MM.1S (cell line): ENCODE measurements around the gene BHLHA15.

Experiments used
- DNase-seq: peaks from one replicate; pipeline ENCODE4 v3.0.0-alpha.2; 2015
- H2AFZ ChIP-seq: fragments of 300-600 bp; sonication (generic); 2 replicates; pipeline ENCODE4 v1.6.0; 2016; ENCODE audit warnings: antibody characterized with exemption, low read length
- H3F3A ChIP-seq: fragments of 300-600 bp; sonication (generic); 2 replicates; pipeline ENCODE4 v1.6.1; 2016; ENCODE audit warnings: mild to moderate bottlenecking, antibody characterized with exemption, low read length, moderate library complexity, mixed read lengths; ENCODE audit not compliant: insufficient read depth
- H3K27ac ChIP-seq: fragments of 300-600 bp; sonication (generic); 2 replicates; pipeline ENCODE4 v1.5.1; 2016; ENCODE audit warnings: mild to moderate bottlenecking, low read length
- H3K27me3 ChIP-seq: fragments of 300-600 bp; sonication (generic); replicated peaks from 2 replicates; pipeline ENCODE4 v1.6.0; 2016; ENCODE audit warnings: low read length; ENCODE audit not compliant: insufficient read depth
- H3K36me3 ChIP-seq: fragments of 300-600 bp; sonication (generic); replicated peaks from 2 replicates; pipeline ENCODE4 v1.6.1; 2016; ENCODE audit warnings: mild to moderate bottlenecking, low read length, mixed read lengths; ENCODE audit not compliant: insufficient read depth
- H3K4me1 ChIP-seq: fragments of 300-600 bp; sonication (generic); 2 replicates; pipeline ENCODE4 v1.6.1; 2016; ENCODE audit warnings: low read length, mixed read lengths
- H3K4me2 ChIP-seq: fragments of 300-600 bp; sonication (generic); 2 replicates; pipeline ENCODE4 v1.6.0; 2016; ENCODE audit warnings: low read depth, low read length
- H3K4me3 ChIP-seq: fragments of 300-600 bp; sonication (generic); 2 replicates; pipeline ENCODE4 v1.5.1; 2016; ENCODE audit warnings: low read length, mixed read lengths
- H3K79me2 ChIP-seq: fragments of 300-600 bp; sonication (generic); 2 replicates; pipeline ENCODE4 v1.6.1; 2016; ENCODE audit warnings: mixed run types, low read length, mixed read lengths
- H3K9ac ChIP-seq: fragments of 300-600 bp; sonication (generic); 2 replicates; pipeline ENCODE4 v1.6.1; 2016; ENCODE audit warnings: low read length, mixed read lengths
- H3K9me2 ChIP-seq: fragments of 300-600 bp; sonication (generic); replicated peaks from 2 replicates; pipeline ENCODE4 v1.6.1; 2016; ENCODE audit warnings: mild to moderate bottlenecking, low read length, mixed read lengths; ENCODE audit not compliant: insufficient read depth
- H3K9me3 ChIP-seq: fragments of 300-600 bp; sonication (generic); replicated peaks from 2 replicates; pipeline ENCODE4 v1.6.1; 2016; ENCODE audit warnings: mild to moderate bottlenecking, low read length, mixed read lengths; ENCODE audit not compliant: insufficient read depth
- H4K20me1 ChIP-seq: fragments of 300-600 bp; sonication (generic); 2 replicates; pipeline ENCODE4 v1.6.1; 2016; ENCODE audit warnings: mild to moderate bottlenecking, low read length, moderate library complexity, mixed read lengths; ENCODE audit not compliant: insufficient read depth
- EZH2 ChIP-seq: fragments of 300-600 bp; sonication (generic); optimal IDR thresholded peaks from 2 replicates; pipeline ENCODE3; 2017; ENCODE audit warnings: low read depth, mild to moderate bottlenecking, antibody characterized with exemption, low read length, mixed read lengths
- EZH2phosphoT487 ChIP-seq: fragments of 300-600 bp; sonication (generic); IDR thresholded peaks from 2 replicates; pipeline ENCODE4 v1.6.1; 2018; ENCODE audit warnings: antibody characterized with exemption, low read length
- TF ChIP-seq, protein P1 (sequence below): fragments of 300-600 bp; sonication (generic); IDR thresholded peaks from 2 replicates; pipeline ENCODE4 v1.5.1; 2016; ENCODE audit warnings: antibody characterized with exemption, low read length, mixed read lengths

Gene BHLHA15

GRCh38 chr7:98221611-98222532 is 10.6 kb downstream of the BHLHA15 start:
- Histone ChIP-seq H3K4me2 (no peak overlapping the region), H3K27ac (no peak overlapping the region), H3K9ac (no peak overlapping the region), H3K9me3 (no peaks in the 10 kb centered on the region), H3F3A (peaks cover 7% of the 10 kb centered on the region; the same call in 1 of the 2 replicates), H3K27me3 (no peaks in the 10 kb centered on the region), H3K79me2 (no peaks in the 10 kb centered on the region), H3K36me3 (no peaks in the 10 kb centered on the region), H4K20me1 (no peaks in the 10 kb centered on the region), H2AFZ (no peak overlapping the region), H3K4me1 (0 out of 2 replicates have a peak, but pooled peaks cover 3% of the 10 kb centered on the region), H3K4me3 (no peak overlapping the region), H3K9me2 (no peaks in the 10 kb centered on the region)
- DNase-seq, result no peak
- TF ChIP-seq EZH2phosphoT487, result no peak
- TF ChIP-seq, protein P1, sequence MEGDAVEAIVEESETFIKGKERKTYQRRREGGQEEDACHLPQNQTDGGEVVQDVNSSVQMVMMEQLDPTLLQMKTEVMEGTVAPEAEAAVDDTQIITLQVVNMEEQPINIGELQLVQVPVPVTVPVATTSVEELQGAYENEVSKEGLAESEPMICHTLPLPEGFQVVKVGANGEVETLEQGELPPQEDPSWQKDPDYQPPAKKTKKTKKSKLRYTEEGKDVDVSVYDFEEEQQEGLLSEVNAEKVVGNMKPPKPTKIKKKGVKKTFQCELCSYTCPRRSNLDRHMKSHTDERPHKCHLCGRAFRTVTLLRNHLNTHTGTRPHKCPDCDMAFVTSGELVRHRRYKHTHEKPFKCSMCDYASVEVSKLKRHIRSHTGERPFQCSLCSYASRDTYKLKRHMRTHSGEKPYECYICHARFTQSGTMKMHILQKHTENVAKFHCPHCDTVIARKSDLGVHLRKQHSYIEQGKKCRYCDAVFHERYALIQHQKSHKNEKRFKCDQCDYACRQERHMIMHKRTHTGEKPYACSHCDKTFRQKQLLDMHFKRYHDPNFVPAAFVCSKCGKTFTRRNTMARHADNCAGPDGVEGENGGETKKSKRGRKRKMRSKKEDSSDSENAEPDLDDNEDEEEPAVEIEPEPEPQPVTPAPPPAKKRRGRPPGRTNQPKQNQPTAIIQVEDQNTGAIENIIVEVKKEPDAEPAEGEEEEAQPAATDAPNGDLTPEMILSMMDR, result no peak

GRCh38 chr7:98222533-98223195 is 11.4 kb downstream of the BHLHA15 start:
- Histone ChIP-seq H4K20me1 (no peaks in the 10 kb centered on the region), H3K4me3 (no peak overlapping the region), H3K4me2 (no peak overlapping the region), H3K79me2 (no peaks in the 10 kb centered on the region), H3K9me3 (no peaks in the 10 kb centered on the region), H3K9me2 (no peaks in the 10 kb centered on the region), H3K27ac (no peak overlapping the region), H3K4me1 (0 out of 2 replicates have a peak, but pooled peaks cover 3% of the 10 kb centered on the region), H3K9ac (no peak overlapping the region), H3F3A (peaks cover 7% of the 10 kb centered on the region; the same call in 1 of the 2 replicates), H2AFZ (no peak overlapping the region), H3K36me3 (no peaks in the 10 kb centered on the region), H3K27me3 (no peaks in the 10 kb centered on the region)
- TF ChIP-seq EZH2phosphoT487 (no peak), EZH2 (no peak)
- TF ChIP-seq, protein P1, result no peak
- no peak for DNase-seq

DNA sequence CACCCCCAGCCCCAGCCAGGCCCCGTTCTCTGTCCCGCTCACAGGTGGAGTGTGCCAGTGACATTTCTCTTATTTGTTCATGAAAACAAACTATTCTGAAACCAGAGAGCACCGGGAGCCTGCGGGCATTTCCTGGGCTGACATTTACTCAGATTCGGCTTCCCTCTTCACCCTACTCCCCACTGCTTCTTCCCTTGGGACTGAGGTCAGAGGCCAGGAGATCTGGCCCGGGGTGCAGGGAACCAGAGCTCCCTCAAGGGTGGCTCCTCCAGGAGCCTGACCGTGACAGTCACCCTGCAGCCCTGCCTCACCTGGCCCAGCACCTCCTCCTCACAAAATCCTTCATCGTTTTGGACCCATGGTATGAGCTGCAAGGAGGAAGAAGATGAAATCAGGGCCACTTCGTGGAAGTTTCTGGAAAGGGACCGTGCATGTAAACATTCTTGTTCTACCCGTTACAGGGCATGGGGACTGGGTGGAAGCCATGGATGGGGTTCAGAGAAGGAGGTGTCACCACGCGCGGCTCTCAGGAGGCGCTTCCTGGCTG is 12.2 kb downstream of the BHLHA15 start:
- Histone ChIP-seq H3K4me1 (0 out of 2 replicates have a peak, but pooled peaks cover 3% of the 10 kb centered on the region), H2AFZ (no peak overlapping the region), H3K9me3 (no peaks in the 10 kb centered on the region), H3K36me3 (no peaks in the 10 kb centered on the region), H3K4me2 (no peak overlapping the region), H4K20me1 (no peaks in the 10 kb centered on the region), H3K4me3 (no peak overlapping the region), H3K79me2 (no peaks in the 10 kb centered on the region), H3F3A (peaks cover 7% of the 10 kb centered on the region; the same call in 1 of the 2 replicates), H3K9ac (no peak overlapping the region), H3K27ac (no peak overlapping the region), H3K9me2 (no peaks in the 10 kb centered on the region), H3K27me3 (no peaks in the 10 kb centered on the region)
- DNase-seq, result no peak
- no peak for TF ChIP-seq EZH2
